SH-SY5Y (cell line): ENCODE data around the gene PAK1.
A peak's percentile ranks its signal among the peaks of the same experiment; 100 is the strongest.

Experiments
- GATA2 ChIP-seq: IDR thresholded peaks from 2 replicates; pipeline ENCODE4 v1.6.1; 2011; ENCODE audit warnings: mild to moderate bottlenecking, low read depth, low read length
- GATA3 ChIP-seq: IDR thresholded peaks from 2 replicates; pipeline ENCODE4 v1.6.1; 2011; ENCODE audit warnings: low read depth, mild to moderate bottlenecking, low read length, moderate library complexity

PAK1 gene

GRCh38 chr11:77457340-77457739 is 16.6 kb downstream of the PAK1 start:
- TF ChIP-seq GATA3 (no peak), GATA2 (no peak)

- no peak for TF ChIP-seq GATA2
- no peak for TF ChIP-seq GATA3
Observed at GRCh38 chr11:77455740-77456139, 18.2 kb downstream of the PAK1 start.

- TF ChIP-seq GATA3: peak; percentile 52
- peak; percentile 90 for TF ChIP-seq GATA2
Observed at GRCh38 chr11:77454867-77455655, 18.8 kb downstream of the PAK1 start.

GRCh38 chr11:77450227-77450626 is 23.7 kb downstream of the PAK1 start:
- no peak for TF ChIP-seq GATA3

- no peak for TF ChIP-seq GATA3
- TF ChIP-seq GATA2: no peak
Observed at GRCh38 chr11:77449784-77450183, 24.1 kb downstream of the PAK1 start.

GRCh38 chr11:77449060-77449521 is 24.8 kb downstream of the PAK1 start:
- TF ChIP-seq GATA2 (no peak), GATA3 (no peak)

GRCh38 chr11:77448269-77448668 is 25.6 kb downstream of the PAK1 start:
- TF ChIP-seq GATA3: no peak
- no peak for TF ChIP-seq GATA2

GRCh38 chr11:77446911-77447629 is 26.8 kb downstream of the PAK1 start:
- TF ChIP-seq GATA3 (no peak), GATA2 (no peak)

- TF ChIP-seq GATA2: no peak
- TF ChIP-seq GATA3: no peak
Observed at GRCh38 chr11:77444261-77444660, 29.6 kb downstream of the PAK1 start.

GRCh38 chr11:77442394-77443053 is 31.4 kb downstream of the PAK1 start:
- TF ChIP-seq GATA2 (no peak), GATA3 (no peak)

GRCh38 chr11:77441426-77441825 is 32.5 kb downstream of the PAK1 start:
- no peak for TF ChIP-seq GATA3
- no peak for TF ChIP-seq GATA2

- TF ChIP-seq GATA2 (no peak), GATA3 (no peak)
Observed at GRCh38 chr11:77440678-77441077, 33.2 kb downstream of the PAK1 start.

- TF ChIP-seq GATA2 (no peak), GATA3 (no peak)
Observed at GRCh38 chr11:77438487-77438886, 35.4 kb downstream of the PAK1 start.

GRCh38 chr11:77436969-77437368 is 36.9 kb downstream of the PAK1 start:
- TF ChIP-seq GATA3: no peak
- no peak for TF ChIP-seq GATA2
